Lung (tissue), 12 donors: ENCODE results near the gene TMC1. TPM values are rescaled to one million over a fixed set of nuclear protein-coding genes. Genes with fewer than 3 reads are reported as not detected.

Experiments used
- ATAC-seq: fragments of 200-7000 bp; cut with Tn5 transposase; one replicate; pipeline ENCODE4 v1.9.1; 2020; ENCODE audit warnings: moderate number of reproducible peaks; ENCODE audit not compliant: insufficient read depth, low FRiP score
- DNase-seq, 3 donors: peaks; one replicate each; pipeline ENCODE4 v3.0.0-alpha.2; 2013 to 2017
- H3K27ac ChIP-seq, 2 donors: one replicate each; pipeline ENCODE4 v1.5.1; 2013; ENCODE audit warnings: mild to moderate bottlenecking in 2 of 2, moderate library complexity in 2 of 2, control low read depth in 1 of 2, inconsistent platforms in 1 of 2, low read depth in 1 of 2, low read length in 1 of 2
- H3K27me3 ChIP-seq, 3 donors: one replicate each; pipeline ENCODE4 v1.5.1; 2013; ENCODE audit warnings: low read length in 2 of 3; ENCODE audit not compliant: control insufficient read depth in 3 of 3, insufficient read depth in 3 of 3
- H3K36me3 ChIP-seq, 4 donors: one replicate each; pipeline ENCODE4 v1.5.1; 2013; ENCODE audit warnings: low read length in 4 of 4, mild to moderate bottlenecking in 1 of 4, moderate library complexity in 1 of 4; ENCODE audit not compliant: control insufficient read depth in 4 of 4, insufficient read depth in 4 of 4
- H3K4me1 ChIP-seq, 5 donors: one replicate each; pipeline ENCODE4 v1.5.1; 2013; ENCODE audit warnings: low read length in 5 of 5, mild to moderate bottlenecking in 2 of 5, moderate library complexity in 1 of 5; ENCODE audit not compliant: control insufficient read depth in 5 of 5, insufficient read depth in 5 of 5
- H3K4me3 ChIP-seq: one replicate; pipeline ENCODE4 v1.5.1; 2013; ENCODE audit warnings: mild to moderate bottlenecking, control low read depth, moderate library complexity
- H3K9ac ChIP-seq, 2 donors: one replicate each; pipeline ENCODE4 v1.5.1; 2013; ENCODE audit warnings: low read length in 2 of 2, control low read depth in 1 of 2; ENCODE audit not compliant: insufficient read depth in 1 of 2
- H3K9me3 ChIP-seq, 4 donors: one replicate each; pipeline ENCODE4 v1.5.1; 2013; ENCODE audit warnings: low read length in 3 of 4, mild to moderate bottlenecking in 1 of 4, moderate library complexity in 1 of 4; ENCODE audit not compliant: control insufficient read depth in 4 of 4, insufficient read depth in 3 of 4
- WGBS, 2 donors: extraction: QIAGEN DNeasy Blood & Tissue Kit; methylation state at CpG; one replicate each; pipeline ENCODE4 v1.1.7; 2013; 5-methylcytosine and 5-hydroxymethylcytosine counted together
- polyA plus RNA-seq, 2 donors: library from polyadenylated mRNA; stranded (reverse); fragments of 200-250 nt; gene quantifications; one replicate each; pipeline ENCODE4 v1.2.1, GENCODE V29; 2013
- total RNA-seq, 2 donors: library from RNA; depleted of rRNA in 1 of 2; stranded (reverse); fragments of >200 nt in 1 of 2; gene quantifications; one replicate each; pipeline ENCODE4 v1.2.1, GENCODE V29; 2014 to 2021
- TF ChIP-seq, protein P1 (sequence below): IDR thresholded peaks from 2 replicates; pipeline ENCODE4 v1.5.1; 2012; ENCODE audit warnings: mild to moderate bottlenecking; ENCODE audit errors: control extremely low read depth, extremely low read depth
- donor health status: control.
- donor health status: control.
- donor health status: Bipolar disorder and iron deficiency.
- donor health status: healthy.
- donor health status: DM: yes; HTN: yes; CAD: no.

TMC1 gene
- total and polyA plus RNA-seq, 4 donors: 0.10 to 0.82 (median 0.21) TPM; not detected in 1

GRCh38 chr9:72680593-72681282, 159.3 kb downstream of the TMC1 start:
- H3K36me3 ChIP-seq: no peaks in the 10 kb centered on the region
- H3K4me3 ChIP-seq: no peak overlapping the region
- no peak overlapping the region for H3K27ac ChIP-seq
- no peak overlapping the region for H3K9ac ChIP-seq
- peaks cover 0 to 2% (median 0%) of the 10 kb centered on the region in 4 donors for H3K9me3 ChIP-seq
- H3K27me3 ChIP-seq: no peaks in the 10 kb centered on the region
- no peak for ATAC-seq
- no peak for DNase-seq
- TF ChIP-seq, protein P1, sequence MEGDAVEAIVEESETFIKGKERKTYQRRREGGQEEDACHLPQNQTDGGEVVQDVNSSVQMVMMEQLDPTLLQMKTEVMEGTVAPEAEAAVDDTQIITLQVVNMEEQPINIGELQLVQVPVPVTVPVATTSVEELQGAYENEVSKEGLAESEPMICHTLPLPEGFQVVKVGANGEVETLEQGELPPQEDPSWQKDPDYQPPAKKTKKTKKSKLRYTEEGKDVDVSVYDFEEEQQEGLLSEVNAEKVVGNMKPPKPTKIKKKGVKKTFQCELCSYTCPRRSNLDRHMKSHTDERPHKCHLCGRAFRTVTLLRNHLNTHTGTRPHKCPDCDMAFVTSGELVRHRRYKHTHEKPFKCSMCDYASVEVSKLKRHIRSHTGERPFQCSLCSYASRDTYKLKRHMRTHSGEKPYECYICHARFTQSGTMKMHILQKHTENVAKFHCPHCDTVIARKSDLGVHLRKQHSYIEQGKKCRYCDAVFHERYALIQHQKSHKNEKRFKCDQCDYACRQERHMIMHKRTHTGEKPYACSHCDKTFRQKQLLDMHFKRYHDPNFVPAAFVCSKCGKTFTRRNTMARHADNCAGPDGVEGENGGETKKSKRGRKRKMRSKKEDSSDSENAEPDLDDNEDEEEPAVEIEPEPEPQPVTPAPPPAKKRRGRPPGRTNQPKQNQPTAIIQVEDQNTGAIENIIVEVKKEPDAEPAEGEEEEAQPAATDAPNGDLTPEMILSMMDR: no peak
- 38 to 46% methylated on average over 2 of the region's 2 CpGs for WGBS, 2 donors
- H3K4me1 ChIP-seq: no peaks in the 10 kb centered on the region

DNA sequence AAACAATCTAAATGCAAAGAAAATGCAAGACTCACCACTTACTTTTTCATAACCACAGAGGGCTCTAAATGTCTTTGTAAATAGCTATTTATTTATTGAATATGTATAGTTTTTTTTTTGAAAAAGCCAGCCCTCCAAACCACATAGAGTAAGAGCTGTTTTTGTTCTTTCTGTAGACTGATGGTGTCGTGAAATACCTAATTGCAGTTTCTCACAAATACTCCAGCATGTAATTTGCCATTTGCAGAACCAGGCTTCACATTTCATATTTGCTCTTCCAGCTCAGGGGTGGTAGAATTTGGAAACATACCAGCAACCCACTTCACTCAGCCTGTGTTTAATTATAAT, 159.8 kb downstream of the TMC1 start:
- Histone ChIP-seq H3K9me3 (peaks cover 0 to 2% (median 0%) of the 10 kb centered on the region in 4 donors), H3K27ac (no peak overlapping the region), H3K36me3 (no peaks in the 10 kb centered on the region), H3K4me3 (no peak overlapping the region), H3K4me1 (no peaks in the 10 kb centered on the region), H3K27me3 (no peaks in the 10 kb centered on the region), H3K9ac (no peak overlapping the region)
- WGBS, 2 donors: 51 to 62% methylated on average over 1 of the region's 1 CpG
- TF ChIP-seq, protein P1: no peak
- ATAC-seq (no peak), DNase-seq (peak in 2 of 3 donors; percentile 3 to 37)

- no peaks in the 10 kb centered on the region for H3K27me3 ChIP-seq
- H3K9me3 ChIP-seq: no peaks in the 10 kb centered on the region
- no peak overlapping the region for H3K9ac ChIP-seq
- H3K4me3 ChIP-seq: no peak overlapping the region
- no peak overlapping the region for H3K27ac ChIP-seq
- TF ChIP-seq, protein P1: no peak
- ATAC-seq: no peak
- WGBS, 2 donors: 90 to 91% methylated on average over 2 of the region's 2 CpGs
- no peak for DNase-seq
- no peaks in the 10 kb centered on the region for H3K36me3 ChIP-seq
- H3K4me1 ChIP-seq: no peaks in the 10 kb centered on the region
Measured at GRCh38 chr9:72684615-72685014, 163.2 kb downstream of the TMC1 start.

- no peaks in the 10 kb centered on the region for H3K27me3 ChIP-seq
- H3K4me1 ChIP-seq: no peaks in the 10 kb centered on the region
- no peak for DNase-seq
- H3K36me3 ChIP-seq: no peaks in the 10 kb centered on the region
- WGBS, 2 donors: 70 to 74% methylated on average over 2 of the region's 2 CpGs
- no peaks in the 10 kb centered on the region for H3K9me3 ChIP-seq
- no peak for ATAC-seq
- H3K9ac ChIP-seq: no peak overlapping the region
- H3K4me3 ChIP-seq: no peak overlapping the region
- TF ChIP-seq, protein P1: no peak
- no peak overlapping the region for H3K27ac ChIP-seq
Measured at GRCh38 chr9:72685911-72686310, 164.5 kb downstream of the TMC1 start.
